NCI-H1417 (cell line): ENCODE measurements around the gene MAN1A1.
"Not testable (repeated sequence)": the region's sequence is repeated elsewhere in the genome, so short reads cannot be mapped to it uniquely, and the experiment has no call there.

Source experiments
- DNase-seq, 3 experiments: peaks; one replicate each; lab custom pipeline; 2025; lab: John Stamatoyannopoulos, UW

Gene MAN1A1

DNA sequence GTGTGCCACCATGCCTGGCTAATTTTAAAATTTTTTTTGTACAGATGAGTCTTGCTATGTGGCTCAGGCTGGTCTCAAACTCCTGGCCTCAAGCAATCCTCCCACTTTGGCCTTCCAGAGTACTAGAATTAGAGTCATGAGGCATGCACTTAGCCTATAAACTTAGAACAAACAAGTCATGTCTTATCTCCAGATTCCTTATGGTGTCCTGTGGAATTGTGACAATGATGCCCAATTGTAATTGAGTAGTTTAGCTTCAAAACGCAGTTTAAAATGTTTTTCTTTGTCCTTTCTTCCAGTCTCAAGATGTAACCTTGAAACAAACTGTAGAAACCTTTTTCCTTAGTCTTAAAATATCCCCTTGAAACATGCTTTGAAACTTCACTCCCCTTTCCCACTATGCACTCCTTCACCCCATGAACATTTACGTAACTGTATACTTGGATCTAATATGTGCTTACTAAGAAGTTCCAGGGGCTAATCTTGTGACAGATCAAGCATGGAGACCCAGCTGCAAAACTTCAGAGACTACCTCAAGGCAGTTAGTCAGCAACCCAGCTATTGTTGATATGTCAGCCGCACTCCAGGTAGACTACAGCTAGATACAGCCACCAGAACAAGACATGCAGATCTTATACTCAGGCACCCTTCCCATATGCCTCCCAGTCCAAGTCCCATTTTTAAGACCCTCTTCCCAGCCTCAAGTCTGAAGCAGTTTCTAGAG lies 46.2 kb downstream of the MAN1A1 start:
- no peak for DNase-seq

DNA sequence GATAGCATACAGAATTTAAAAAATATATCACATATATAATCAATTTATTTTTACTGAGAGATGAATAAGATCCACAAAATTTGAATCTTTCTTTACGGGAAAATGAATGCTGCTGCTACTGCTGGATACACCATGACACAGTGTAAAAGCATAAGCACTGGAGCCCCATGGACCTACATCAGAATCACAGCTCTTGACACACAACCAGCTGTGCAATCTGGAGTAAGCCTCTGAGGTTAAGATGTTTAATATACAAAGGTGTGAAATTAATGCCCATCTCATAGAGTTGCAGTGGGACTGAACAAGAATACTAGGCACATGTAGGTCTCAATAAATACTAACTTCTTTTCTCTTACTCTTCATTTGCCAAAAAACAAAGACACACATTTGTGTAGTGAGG lies 48.1 kb downstream of the MAN1A1 start:
- DNase-seq = no peak

DNA sequence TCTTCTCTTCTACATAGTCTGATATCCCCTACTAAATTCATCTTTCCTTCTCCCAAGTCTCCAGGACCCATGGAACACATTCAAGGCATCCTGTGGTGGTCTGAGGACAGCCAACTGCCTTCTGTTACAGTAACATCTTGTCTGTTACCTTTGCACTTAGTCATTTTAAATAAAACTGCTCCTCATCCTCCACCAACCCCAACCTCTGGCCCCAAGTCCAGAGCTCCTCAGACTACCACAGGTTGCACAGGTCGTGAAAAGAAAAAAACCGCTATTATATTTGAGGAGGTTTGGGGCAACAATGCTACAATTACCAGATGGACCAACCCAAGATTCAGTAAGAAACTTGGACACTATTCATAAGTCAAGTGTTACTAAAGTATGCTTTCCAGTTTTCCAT lies 49.9 kb downstream of the MAN1A1 start:
- DNase-seq = no peak

DNA sequence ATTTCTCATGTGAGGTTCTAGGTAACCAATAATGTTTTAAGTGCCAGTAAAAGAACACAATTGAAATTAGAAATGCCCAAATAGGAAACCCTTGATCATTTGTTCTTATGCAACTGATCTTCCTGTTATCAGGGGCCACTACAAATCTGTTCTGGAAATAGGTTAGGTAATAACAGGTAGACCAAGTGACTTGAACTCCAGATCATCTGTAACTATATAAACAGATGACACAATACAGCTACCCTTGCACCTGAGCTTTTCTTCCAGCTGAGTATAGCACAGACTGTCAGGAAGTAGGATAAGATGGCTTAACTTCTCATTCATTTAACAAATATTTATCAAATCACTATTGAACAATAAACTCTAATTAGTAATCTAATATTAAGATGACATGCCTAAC lies 52.5 kb downstream of the MAN1A1 start:
- DNase-seq = no peak

DNA sequence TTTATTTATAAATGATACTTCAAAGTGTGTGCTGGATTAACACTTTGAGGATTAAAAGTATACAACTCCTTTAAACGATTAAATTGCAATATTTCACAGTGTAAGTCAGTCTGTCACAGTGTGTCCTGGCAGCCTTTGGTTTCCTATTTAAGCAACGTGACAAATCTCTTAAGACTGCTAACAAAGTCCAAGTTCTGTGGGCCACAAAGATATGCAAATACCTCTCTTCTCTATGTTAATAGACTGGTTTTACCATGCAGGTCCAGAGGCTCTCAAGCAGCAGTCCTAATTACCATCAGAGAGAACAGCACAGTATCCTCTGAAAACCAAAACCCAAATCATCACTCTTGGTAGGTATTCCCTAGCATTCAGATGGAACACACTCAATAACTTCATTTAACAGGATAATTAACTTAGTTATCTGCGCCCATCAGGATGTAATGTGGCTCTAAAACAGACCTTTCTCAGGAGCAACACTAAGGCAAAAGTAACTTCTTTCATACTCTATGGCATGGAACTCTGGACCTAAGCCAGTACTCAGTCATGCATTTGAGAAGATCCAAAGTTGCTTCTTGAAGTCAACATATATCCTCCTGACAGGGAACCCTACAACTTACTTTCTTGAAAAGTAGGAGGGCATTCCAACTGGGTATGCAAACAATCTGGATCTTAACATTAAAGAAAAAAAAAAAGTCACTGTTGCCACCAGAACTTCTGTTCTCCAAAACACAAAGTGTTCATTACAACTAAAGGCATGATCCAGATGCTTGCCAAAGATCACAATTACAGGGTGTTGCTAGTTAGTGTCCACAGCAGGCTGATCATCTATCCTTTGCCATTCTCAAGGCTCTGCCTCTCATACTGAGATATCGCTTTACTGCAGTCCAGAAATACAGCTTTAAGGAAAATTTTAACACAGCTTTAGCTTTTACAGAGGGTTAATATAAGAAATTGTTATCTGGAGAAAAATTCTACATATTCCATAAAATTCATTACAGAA lies 53.2 kb downstream of the MAN1A1 start:
- no peak for DNase-seq

DNA sequence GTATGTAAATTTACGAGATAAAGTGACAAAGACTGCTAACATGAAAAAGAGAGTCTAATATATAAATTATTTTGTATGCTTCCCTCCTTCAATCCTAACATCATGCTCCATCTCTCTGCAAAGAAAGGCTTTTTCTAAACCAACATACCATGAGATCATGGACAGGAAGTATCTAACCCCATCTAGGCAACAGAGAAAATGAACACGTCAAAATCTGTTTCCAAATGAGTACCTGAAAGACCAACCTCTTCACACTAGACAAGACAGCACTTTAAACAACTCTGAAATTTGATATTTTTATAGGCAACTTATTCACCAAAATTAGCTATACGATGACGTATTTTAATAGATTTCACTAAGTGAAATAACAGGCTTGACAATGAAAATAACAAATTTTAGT lies 54.6 kb downstream of the MAN1A1 start:
- no peak for DNase-seq

DNA sequence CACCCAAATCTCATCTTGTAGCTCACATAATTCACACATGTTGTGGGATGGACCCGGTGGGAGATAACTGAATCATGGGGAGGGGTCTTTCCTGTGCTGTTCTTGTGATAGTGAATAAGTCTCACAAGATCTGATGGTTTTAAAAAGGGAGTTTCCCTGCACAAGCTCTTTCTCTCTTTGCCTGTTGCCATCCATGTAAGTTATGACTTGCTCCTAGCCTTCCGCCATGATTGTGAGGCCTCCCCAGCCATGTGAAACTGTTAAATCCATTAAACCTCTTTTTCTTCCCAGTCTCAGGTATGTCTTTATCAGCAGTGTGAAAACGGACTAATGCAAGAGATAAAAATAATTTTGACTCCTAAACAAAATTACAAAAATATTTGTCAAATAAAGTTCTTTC lies 58.5 kb downstream of the MAN1A1 start:
- not testable (repeated sequence) for DNase-seq

DNA sequence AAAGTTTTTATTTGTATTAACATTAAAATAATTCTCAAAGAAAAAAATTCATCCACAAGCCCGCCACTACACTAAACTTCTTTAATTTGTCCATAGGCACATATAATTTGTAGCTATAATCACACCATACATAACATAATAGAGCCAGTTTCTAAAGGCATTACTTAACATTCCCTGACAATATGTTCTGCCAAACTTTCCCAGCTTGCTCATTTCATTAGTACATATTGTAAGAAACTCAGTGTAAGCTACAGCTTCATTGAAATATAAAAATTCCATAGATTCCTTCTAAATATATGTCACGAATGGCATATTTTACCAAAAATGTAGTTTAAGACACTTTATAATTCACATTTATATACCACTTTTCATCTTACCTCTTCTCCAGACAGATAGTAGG lies 59.3 kb downstream of the MAN1A1 start:
- DNase-seq = no peak

DNA sequence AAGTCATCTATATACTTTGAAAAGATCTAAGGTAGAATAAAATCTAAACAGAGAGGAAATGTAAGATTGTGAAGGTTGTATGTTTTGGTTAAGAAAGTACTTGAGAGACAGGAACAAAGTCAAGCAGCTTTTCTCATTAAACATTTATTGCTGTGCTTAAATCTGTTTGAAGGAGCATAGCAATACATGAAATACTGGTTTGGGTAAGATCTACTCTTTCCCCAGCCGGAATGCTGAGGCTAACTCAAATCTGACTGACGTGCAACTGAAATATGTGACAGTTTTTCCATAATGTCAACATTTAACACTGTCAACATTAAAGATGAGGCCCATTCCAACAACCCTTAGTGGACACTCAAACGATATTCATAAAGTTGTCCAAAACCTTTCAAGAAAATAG lies 59.9 kb downstream of the MAN1A1 start:
- DNase-seq = no peak

DNA sequence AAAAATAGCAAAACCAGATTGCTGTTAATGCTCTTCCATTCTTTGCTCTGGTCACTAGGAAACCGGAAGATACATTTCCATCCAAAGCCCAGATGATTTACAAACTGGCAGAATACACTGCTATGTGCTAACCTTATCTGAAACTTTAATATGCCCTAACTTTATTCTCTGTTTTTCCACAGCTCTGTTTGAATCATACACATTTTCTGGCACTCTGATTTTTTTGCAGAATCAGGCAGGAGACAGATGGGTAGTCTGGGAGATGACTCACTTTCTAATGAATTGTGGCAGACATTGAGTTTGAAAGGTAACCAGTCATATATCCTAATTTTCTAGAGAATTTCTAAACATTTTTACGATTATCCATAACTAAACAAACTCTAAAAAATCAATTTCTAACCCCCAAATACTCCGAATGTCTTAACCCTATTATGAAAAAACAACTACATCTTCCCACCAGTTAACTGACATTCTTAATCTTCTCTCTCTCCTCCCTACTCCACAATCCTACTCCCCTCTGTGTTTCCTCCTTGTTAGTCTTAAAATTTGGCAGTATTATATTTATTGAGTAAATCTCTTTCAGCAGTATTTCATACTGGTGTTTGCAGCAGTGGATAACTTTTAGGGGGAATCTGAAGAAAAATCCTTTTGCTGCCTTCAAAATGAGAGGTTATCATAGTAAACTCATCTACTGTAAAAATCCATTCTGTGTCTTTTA lies 63.5 kb downstream of the MAN1A1 start:
- no peak for DNase-seq

DNA sequence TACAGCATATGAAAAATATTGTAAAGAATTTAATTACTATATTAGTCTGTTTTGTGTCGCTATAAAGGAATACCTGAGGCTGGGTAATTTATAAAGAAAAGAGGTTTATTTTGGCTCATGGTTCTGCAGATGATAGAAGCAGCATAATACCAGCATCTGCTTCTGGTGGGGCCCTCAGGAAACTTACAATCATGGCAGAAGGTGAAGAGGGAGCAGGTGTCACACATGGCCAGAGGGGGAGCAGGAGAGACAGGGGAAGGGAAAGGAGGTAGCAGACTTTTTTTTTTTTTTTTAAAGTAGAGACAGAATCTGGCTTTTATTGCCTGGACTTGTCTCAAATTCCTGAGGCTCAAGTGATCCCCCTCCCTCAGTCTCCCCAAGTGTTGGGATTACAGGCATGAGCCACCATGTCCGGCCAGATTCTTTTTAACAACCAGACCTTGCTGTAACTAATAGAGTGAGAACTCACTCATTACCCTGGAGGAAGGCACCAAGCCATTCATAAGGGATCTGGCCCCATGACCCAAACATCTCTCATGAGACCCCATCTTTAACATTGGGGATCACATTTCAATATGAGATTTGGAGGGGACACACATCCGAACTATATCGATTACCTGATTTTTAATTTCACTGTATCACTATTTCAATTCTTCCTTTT lies 64.6 kb downstream of the MAN1A1 start:
- no peak for DNase-seq

DNA sequence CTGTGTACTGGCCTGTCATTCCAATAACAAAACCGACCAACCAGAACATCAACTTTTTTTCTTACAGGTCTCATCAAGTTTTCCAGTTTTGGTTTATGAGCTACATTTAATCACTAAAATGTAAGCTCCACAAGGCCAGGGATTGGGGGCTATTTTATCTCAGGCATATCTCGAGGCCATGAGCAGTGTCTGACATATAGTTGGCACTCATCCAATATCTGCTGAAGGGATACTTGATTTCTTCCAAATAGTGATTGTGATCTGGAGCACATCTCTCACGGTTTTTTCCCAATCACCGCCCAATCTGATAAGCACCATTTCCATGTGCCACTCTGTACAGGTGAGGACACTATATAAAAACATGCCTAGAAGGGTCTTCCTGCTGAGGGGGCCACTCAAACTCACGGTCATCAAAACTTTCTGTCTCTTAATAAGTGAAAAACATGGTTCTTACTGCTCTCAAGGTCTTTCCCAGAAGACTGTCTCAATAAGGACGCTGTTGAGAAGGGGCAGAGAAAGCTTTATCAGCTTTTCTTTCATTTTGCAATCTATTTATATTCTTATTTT lies 65.5 kb downstream of the MAN1A1 start:
- no peak for DNase-seq

DNA sequence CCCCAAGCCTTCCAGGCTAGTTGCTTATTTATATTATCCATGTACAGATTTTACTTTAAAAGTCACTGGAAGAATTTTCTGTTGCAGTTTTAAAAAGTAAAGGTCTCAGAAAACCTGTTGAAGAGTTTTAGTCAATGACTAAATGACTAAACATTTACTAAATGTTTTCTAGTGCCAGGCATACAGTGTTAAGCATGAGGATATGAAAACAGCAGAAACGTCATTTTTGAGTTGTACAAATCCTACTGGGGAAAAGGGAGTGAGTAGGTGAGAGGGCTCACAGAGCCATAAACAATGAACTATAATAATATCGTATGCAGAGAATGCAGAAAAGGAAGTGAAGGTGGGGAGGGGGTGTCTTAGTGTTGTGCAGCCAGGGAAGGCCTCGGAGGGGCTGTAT lies 66.3 kb downstream of the MAN1A1 start:
- DNase-seq = no peak

DNA sequence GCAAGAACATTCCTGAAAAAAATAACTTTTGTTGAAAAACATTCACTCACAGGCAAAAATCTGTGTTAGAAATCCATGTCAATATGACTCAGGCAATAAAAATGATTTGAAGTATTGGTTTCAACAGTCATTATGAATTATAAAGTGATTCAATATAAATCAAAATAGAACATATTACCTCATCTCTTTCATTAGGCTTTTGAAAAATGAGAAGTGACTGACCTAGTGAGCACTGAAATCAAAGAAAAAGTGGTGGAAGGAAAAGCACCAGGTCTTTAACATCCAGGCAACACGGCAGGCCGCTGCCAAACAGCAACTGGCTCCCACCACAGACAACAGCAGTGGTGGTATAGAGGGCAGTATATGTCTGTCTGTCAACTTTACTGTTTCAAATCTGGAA lies 68.9 kb downstream of the MAN1A1 start:
- no peak for DNase-seq

DNA sequence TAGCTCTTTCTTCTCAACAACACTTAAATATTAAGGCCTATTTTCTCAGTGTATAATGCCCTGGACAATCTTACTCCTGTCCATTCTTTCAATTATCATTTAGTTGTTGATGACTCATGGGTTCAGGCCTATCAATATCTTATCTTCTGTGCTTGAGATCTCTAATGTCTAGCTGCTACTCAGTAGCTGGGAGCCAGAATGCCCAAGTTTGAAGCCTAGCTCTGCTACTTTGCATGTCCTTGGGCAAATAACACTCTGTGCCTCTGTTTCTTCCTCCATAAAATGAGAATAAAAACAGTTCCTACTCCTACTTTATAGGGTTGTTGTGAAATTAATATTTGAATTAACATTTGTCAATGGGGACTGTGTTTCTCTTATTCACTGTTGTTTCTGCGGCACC lies 69.5 kb downstream of the MAN1A1 start:
- DNase-seq = no peak

DNA sequence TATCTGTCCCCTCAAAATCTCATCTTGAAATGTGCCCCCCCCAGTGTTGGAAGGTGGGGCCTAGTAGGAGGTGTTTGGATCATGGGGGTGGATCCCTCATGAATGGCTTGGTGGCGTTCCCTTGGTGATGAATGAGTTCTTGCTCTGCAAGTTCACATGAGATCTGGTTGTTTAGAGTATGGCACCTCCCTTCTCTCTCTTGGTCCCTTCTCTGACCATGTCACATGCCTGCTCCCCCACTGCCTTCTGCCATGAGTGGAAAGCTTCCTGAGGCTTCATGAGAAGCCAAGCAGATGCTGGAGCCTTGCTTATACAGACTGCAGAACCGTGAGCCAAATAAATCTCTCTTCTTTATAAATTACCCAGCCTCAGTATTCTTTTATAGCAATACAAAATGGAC lies 70.9 kb downstream of the MAN1A1 start:
- peak in 1 of 3 experiments; percentile 10 for DNase-seq

DNA sequence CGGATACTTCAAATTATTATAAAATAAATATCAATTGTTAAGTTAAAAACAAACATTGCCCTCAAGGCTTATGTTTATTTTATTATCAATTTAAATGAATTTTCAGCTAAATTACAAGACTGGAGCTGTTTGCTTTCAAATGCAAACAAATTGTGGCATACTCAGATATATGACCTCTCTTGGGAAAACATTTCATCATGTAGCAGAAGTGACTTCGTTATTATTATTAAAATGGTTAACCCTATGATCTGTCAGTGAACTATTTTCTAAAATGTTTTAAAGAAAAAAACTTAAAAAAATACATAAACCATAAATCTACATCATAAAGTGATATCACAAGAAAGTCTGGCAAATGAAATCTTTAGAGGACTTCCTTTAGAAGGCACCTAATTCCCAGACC lies 72.5 kb downstream of the MAN1A1 start:
- peak in 1 of 3 experiments; percentile 7 for DNase-seq

DNA sequence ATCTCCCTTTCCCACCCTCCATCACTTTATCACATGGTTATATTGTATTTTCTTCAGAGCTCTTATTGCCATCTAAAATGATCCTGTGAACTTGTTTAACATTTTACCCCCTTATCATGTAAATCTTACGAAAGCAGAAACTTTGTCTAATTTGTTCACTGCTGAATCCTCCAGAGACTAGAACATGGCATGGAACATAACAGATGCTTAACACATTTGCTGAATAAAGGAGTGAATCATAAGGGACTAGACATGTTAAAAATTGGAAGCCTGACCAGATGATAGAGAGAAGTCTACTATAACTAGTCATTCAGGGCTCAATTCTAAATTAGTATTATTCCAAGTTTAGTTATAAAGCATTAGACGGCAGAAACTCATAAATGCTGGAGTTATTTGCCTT lies 73.3 kb downstream of the MAN1A1 start:
- DNase-seq = no peak

DNA sequence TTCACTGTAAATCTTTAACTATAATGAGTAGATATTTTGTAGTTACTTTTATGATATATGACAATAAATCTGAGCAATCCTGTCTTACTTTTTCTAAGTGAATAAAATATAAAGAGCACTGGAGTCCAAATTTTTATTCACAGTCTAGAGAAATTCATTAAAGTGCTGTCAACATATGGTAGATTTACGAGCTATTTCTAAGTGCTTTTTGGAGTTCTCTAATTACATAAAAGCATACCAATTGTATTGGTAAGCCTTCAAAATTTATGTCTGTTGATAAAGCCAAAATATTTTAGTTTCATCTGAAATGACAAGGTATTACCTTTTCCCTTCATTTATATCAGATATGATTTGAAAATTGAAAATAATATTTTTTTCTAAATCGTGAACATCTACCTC lies 75.4 kb downstream of the MAN1A1 start:
- DNase-seq = peak in 1 of 3 experiments; percentile 17

DNA sequence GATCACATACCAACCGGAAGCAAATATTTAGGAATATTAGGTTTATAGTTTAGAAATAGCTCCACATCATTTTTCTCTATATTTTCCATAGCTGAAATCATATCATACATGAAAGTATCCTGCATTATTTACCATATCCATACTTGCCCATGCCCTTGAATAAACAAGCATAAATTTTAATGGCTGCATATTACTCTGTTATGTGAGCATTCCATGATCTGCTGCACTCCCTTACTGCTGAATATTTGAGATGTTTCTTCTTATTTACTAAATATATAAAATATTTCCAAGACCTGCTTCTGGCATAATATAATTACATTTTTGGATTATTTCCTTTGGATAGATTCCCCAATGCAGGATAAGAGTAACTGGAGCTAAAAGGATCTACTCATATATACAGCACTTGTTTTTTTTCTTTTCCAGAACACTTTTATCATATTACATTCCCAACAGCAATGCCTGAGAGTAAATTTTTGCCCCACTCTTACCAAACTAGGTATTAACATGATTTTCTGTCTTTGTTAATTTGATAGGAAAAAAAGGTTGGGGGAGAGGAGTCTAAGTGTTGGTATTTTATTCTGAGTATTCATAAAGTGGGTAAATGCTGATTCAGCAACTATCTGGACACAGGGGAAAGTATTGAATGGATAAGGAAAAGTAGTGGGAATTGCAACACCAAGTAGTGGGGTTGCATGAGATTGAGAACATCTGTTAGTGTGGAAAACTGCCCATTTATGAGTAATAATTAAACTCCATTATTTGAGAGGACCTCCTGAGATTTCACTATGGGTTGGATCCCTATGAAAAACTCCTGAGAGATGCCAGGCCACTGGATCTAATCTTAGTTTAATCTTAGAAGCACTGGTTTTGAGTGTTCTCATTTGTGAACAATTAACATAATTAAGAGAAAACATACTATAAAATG lies 76.0 kb downstream of the MAN1A1 start:
- no peak for DNase-seq

DNA sequence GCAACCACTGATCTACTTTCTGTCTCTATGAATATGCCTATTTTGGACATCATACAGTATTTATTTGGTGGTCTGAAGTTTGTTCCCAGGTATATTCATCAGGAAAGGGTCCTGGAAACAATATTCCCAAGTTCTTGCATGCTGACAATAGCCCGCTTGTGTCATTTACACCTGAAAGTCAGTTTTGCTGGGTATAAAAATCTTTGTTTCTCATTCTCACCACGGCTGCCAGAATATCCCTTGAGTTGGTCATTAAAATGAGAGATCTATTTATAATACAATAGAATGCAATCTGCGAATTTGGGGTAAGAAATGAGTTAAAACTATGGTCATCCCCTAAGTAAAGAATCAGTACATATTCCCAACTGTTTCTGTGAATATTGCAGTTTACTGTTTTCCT lies 79.0 kb downstream of the MAN1A1 start:
- DNase-seq = no peak
